Psoas muscle (tissue), 8 donors: ENCODE results near the gene PPP6R1. TPM values are rescaled to one million over a fixed set of nuclear protein-coding genes. Genes with fewer than 3 reads are reported as not detected.
A peak's percentile ranks its signal among the peaks of the same experiment; 100 is the strongest.
"Not testable (repeated sequence)": the region's sequence is repeated elsewhere in the genome, so short reads cannot be mapped to it uniquely, and the experiment has no call there.

Source experiments
- ATAC-seq, 4 donors: fragments of 200-7000 bp; cut with Tn5 transposase; one replicate each; pipeline ENCODE4 v1.9.1; 2020; ENCODE audit warnings: moderate library complexity in 3 of 4, mild to moderate bottlenecking in 2 of 4
- DNase-seq, 2 donors: peaks; one replicate each; pipeline ENCODE4 v3.0.0-alpha.2; 2020
- H3K27ac ChIP-seq: fragments of 200-600 bp; one replicate; pipeline ENCODE4 v1.8.0; 2022
- H3K27me3 ChIP-seq, 3 donors: fragments of 200-600 bp in 1 of 3; one replicate each; pipeline versions ENCODE4 v1.6.1 to v1.8.0; 2013 to 2022; ENCODE audit warnings: low read length in 2 of 3, mild to moderate bottlenecking in 2 of 3, moderate library complexity in 1 of 3; ENCODE audit not compliant: insufficient read depth in 3 of 3
- H3K36me3 ChIP-seq, 2 donors: fragments of 200-600 bp in 1 of 2; one replicate each; pipeline versions ENCODE4 v1.6.1 to v1.8.0; 2013 to 2022; ENCODE audit warnings: low read depth in 1 of 2, mild to moderate bottlenecking in 1 of 2, moderate library complexity in 1 of 2; ENCODE audit not compliant: insufficient read depth in 1 of 2
- H3K4me1 ChIP-seq: fragments of 200-600 bp; one replicate; pipeline ENCODE4 v1.8.0; 2022
- H3K4me3 ChIP-seq: fragments of 200-600 bp; one replicate; pipeline ENCODE4 v1.8.0; 2022; ENCODE audit warnings: mild to moderate bottlenecking
- H3K9me3 ChIP-seq: fragments of 200-600 bp; one replicate; pipeline ENCODE4 v1.8.0; 2022
- CTCF ChIP-seq: fragments of 200-600 bp; IDR thresholded peaks from one replicate; pipeline ENCODE4 v1.8.0; 2022; ENCODE audit warnings: antibody characterized with exemption
- WGBS, 3 donors: extraction: QIAGEN DNeasy Blood & Tissue Kit; methylation state at CpG; one replicate each; pipeline versions ENCODE4 v1.1.6 to v1.1.7; 2013; 5-methylcytosine and 5-hydroxymethylcytosine counted together
- intact Hi-C, 2 donors: fragments of 100-400 bp; cut with DNase I; formaldehyde crosslinking; loops; one replicate each; pipeline versions ENCODE4 v1.11.0 to v1.14.2; 2022
- polyA plus RNA-seq, 3 donors: library from polyadenylated mRNA; stranded (reverse); fragments of 200-250 nt; gene quantifications; one replicate each; pipeline ENCODE4 v1.2.3, GENCODE V29; 2013
- total RNA-seq, 4 donors: library from RNA; stranded (reverse); fragmentation: NEBNext Ultra II Directional in 2 of 4; extraction: Animal tissue kit (Norgen Biotek cat#: 25700) in 2 of 4; gene quantifications; one replicate each; pipeline versions ENCODE4 v1.2.1 to v1.2.4, GENCODE V29; 2021 to 2023
- donor health status: healthy with polysubstance abuse.
- donor health status: DM: no; HTN: no; CAD: no; lungs with moderate emphysema.
- donor health status: Bipolar disorder and iron deficiency.
- donor health status: healthy.
- donor health status: DM: yes; HTN: yes; CAD: no.
- donor health status: DM: no; HTN: no; CAD: no.
- donor health status: DM: no; HTN: no; CAD: no.
- donor health status: DM: yes; HTN: yes; CAD: no.

The PPP6R1 gene
- total and polyA plus RNA-seq, 7 donors = 27.9 to 72.3 (median 45.6) TPM

- 72 to 86% (median 79%) methylated on average over 9 of the region's 9 CpGs for WGBS, 3 donors
- Histone ChIP-seq H3K27me3 (no peaks in the 10 kb centered on the region), H3K9me3 (no peaks in the 10 kb centered on the region), H3K36me3 (peaks cover 4 to 46% of the 10 kb centered on the region in 2 donors), H3K4me1 (no peaks in the 10 kb centered on the region), H3K27ac (no peak overlapping the region), H3K4me3 (no peak overlapping the region)
- DNase-seq (no peak), ATAC-seq (no peak)
- no peak for TF ChIP-seq CTCF
- intact Hi-C loops = no loop called here
These were observed 32.5 kb downstream of the PPP6R1 start for GRCh38 chr19:55226273-55226672.

GRCh38 chr19:55225415-55225958, 33.3 kb downstream of the PPP6R1 start:
- ATAC-seq (no peak), DNase-seq (no peak)
- Histone ChIP-seq H3K27me3 (no peaks in the 10 kb centered on the region), H3K9me3 (no peaks in the 10 kb centered on the region), H3K4me1 (no peaks in the 10 kb centered on the region), H3K27ac (no peak overlapping the region), H3K4me3 (no peak overlapping the region), H3K36me3 (peaks cover 4 to 38% of the 10 kb centered on the region in 2 donors)
- TF ChIP-seq CTCF = no peak
- WGBS, 3 donors = 89 to 93% (median 90%) methylated on average over 7 of the region's 7 CpGs
- intact Hi-C loops = no loop called here

GRCh38 chr19:55224679-55225414, 34.0 kb downstream of the PPP6R1 start:
- H3K9me3 ChIP-seq, H3K4me1 ChIP-seq, H3K4me3 ChIP-seq, intact Hi-C loops, DNase-seq, ATAC-seq, H3K27me3 ChIP-seq, H3K27ac ChIP-seq: not testable (repeated sequence)
- 51 to 67% (median 54%) methylated on average over 10 to 11 of the region's 11 CpGs for WGBS, 3 donors
- peaks cover 4 to 32% of the 10 kb centered on the region in 2 donors for H3K36me3 ChIP-seq

DNA sequence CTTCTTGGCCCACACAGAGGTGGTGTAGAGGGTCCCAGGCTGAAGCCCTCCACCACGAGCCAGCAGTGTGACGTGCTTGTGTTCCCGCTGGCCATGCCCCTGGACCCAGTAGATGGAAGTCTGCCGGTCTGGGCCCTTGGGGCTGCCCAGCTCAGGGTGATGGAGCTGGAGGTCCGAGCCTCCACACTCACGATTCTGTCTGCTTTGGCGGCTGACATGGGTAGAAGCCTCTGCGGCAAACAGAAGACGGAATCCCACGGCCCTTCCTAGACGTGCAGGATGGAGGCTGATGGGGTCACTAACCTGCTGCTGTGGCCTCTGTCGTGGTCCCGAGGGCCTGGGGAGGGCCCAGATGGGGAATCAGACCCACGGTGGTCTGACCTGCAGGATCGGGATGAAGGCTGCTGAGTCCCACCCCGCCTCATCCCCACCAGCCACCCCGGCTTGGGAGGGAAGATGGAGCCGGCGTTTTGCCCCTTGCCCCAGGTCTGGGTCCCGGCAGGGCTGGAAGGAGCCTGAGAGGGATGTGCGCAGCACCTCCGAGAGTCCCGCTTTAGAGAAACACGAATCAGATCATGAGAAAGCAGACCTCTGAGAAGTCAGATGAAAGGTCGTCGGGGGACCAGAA, 34.7 kb downstream of the PPP6R1 start:
- peak in 2 of 4 donors; percentile 15 to 29 for ATAC-seq
- 65 to 74% (median 68%) methylated on average over 26 of the region's 26 CpGs for WGBS, 3 donors
- H3K36me3 ChIP-seq = peaks cover 2 to 25% of the 10 kb centered on the region in 2 donors

More for the DNA sequence above, 34.7 kb downstream of the PPP6R1 start:
- intact Hi-C loops = no loop called here
- TF ChIP-seq CTCF = no peak
- H3K4me1 ChIP-seq = no peaks in the 10 kb centered on the region
- DNase-seq = no peak
- H3K27ac ChIP-seq = no peak overlapping the region
- H3K4me3 ChIP-seq = no peak overlapping the region
- peaks cover 2% of the 10 kb centered on the region for H3K9me3 ChIP-seq
- no peaks in the 10 kb centered on the region for H3K27me3 ChIP-seq
